H9 (cell line): ENCODE measurements around the gene H2AZ2. TPM values are rescaled to one million over a fixed set of nuclear protein-coding genes. Genes with fewer than 3 reads are reported as not detected.

Experiments
- DNase-seq: peaks from one replicate; pipeline ENCODE4 v3.0.0-alpha.2; 2017
- H2AFZ ChIP-seq: one replicate; pipeline ENCODE4 v1.6.1; 2013; ENCODE audit warnings: mild to moderate bottlenecking, low read length, control low read depth, moderate library complexity
- H2AK5ac ChIP-seq: 2 replicates; pipeline ENCODE4 v1.6.1; 2013; ENCODE audit warnings: low read length, control low read depth, mixed read lengths; ENCODE audit not compliant: insufficient read length
- H2BK120ac ChIP-seq: one replicate; pipeline ENCODE4 v1.6.1; 2013; ENCODE audit warnings: low read depth, mild to moderate bottlenecking, low read length, control low read depth, inconsistent platforms; ENCODE audit not compliant: poor library complexity, severe bottlenecking
- H2BK12ac ChIP-seq: 2 replicates; pipeline ENCODE4 v1.6.1; 2013; ENCODE audit warnings: low read length, control low read depth, mixed read lengths, low read depth; ENCODE audit not compliant: insufficient read length
- H2BK15ac ChIP-seq: 2 replicates; pipeline ENCODE4 v1.6.1; 2013; ENCODE audit warnings: low read depth, low read length, control low read depth
- H2BK20ac ChIP-seq: one replicate; pipeline ENCODE4 v1.6.1; 2013; ENCODE audit warnings: low read depth, mild to moderate bottlenecking, low read length, control low read depth, inconsistent platforms; ENCODE audit not compliant: poor library complexity, severe bottlenecking
- H2BK5ac ChIP-seq: 2 replicates; pipeline ENCODE4 v1.6.1; 2013; ENCODE audit warnings: low read length, control low read depth, mixed read lengths; ENCODE audit not compliant: insufficient read length
- H3K14ac ChIP-seq: 2 replicates; pipeline ENCODE4 v1.6.1; 2013; ENCODE audit warnings: low read length, control low read depth; ENCODE audit not compliant: insufficient read depth
- H3K18ac ChIP-seq: 2 replicates; pipeline ENCODE4 v1.6.1; 2013; ENCODE audit warnings: low read depth, mild to moderate bottlenecking, mixed read lengths, low read length, control low read depth; ENCODE audit not compliant: insufficient read length
- H3K23ac ChIP-seq: 2 replicates; pipeline ENCODE4 v1.6.1; 2013; ENCODE audit warnings: low read length, control low read depth, mixed read lengths, low read depth; ENCODE audit not compliant: insufficient read length
- H3K23me2 ChIP-seq: 2 replicates; pipeline ENCODE4 v1.6.1; 2013; ENCODE audit warnings: low read depth, mild to moderate bottlenecking, mixed read lengths, low read length, control low read depth; ENCODE audit not compliant: insufficient read length, poor library complexity, severe bottlenecking
- H3K27ac ChIP-seq: 2 replicates; pipeline ENCODE4 v1.5.1; 2013; ENCODE audit warnings: low read length, control low read depth, mixed read lengths, low read depth; ENCODE audit not compliant: insufficient read length
- H3K27me3 ChIP-seq: 2 replicates; pipeline ENCODE4 v1.6.1; 2013; ENCODE audit warnings: low read length, control low read depth, inconsistent platforms; ENCODE audit not compliant: insufficient read depth
- H3K4ac ChIP-seq: 2 replicates; pipeline ENCODE4 v1.6.1; 2013; ENCODE audit warnings: low read depth, mild to moderate bottlenecking, control low read depth, inconsistent platforms, low read length, moderate library complexity
- H3K4me1 ChIP-seq: 2 replicates; pipeline ENCODE4 v1.6.1; 2013; ENCODE audit warnings: low read length, control low read depth, inconsistent platforms; ENCODE audit not compliant: insufficient read depth
- H3K4me2 ChIP-seq: 2 replicates; pipeline ENCODE4 v1.6.1; 2013; ENCODE audit warnings: low read length, control low read depth, mixed read lengths; ENCODE audit not compliant: insufficient read length, insufficient read depth
- H3K56ac ChIP-seq: 2 replicates; pipeline ENCODE4 v1.6.1; 2013; ENCODE audit warnings: low read depth, mild to moderate bottlenecking, mixed read lengths, low read length, control low read depth; ENCODE audit not compliant: insufficient read length
- H3K79me1 ChIP-seq: 2 replicates; pipeline ENCODE4 v1.6.1; 2013; ENCODE audit warnings: low read depth, mild to moderate bottlenecking, moderate library complexity, low read length, control low read depth, inconsistent platforms; ENCODE audit not compliant: insufficient read depth, poor library complexity, severe bottlenecking
- H3K79me2 ChIP-seq: 2 replicates; pipeline ENCODE4 v1.6.1; 2013; ENCODE audit warnings: low read length, control low read depth, inconsistent platforms; ENCODE audit not compliant: insufficient read depth
- H3K9ac ChIP-seq: 2 replicates; pipeline ENCODE4 v1.6.1; 2013; ENCODE audit warnings: low read length, control low read depth, mixed read lengths; ENCODE audit not compliant: insufficient read length; ENCODE audit errors: extremely low read depth
- H3K9me3 ChIP-seq: one replicate; pipeline ENCODE4 v1.6.1; 2013; ENCODE audit warnings: low read depth, low read length, inconsistent platforms; ENCODE audit not compliant: control insufficient read depth
- H3T11ph ChIP-seq: one replicate; pipeline ENCODE4 v1.6.1; 2013; ENCODE audit warnings: mild to moderate bottlenecking, low read length, control low read depth, inconsistent platforms
- H4K20me1 ChIP-seq: one replicate; pipeline ENCODE4 v1.6.1; 2013; ENCODE audit not compliant: control insufficient read depth, insufficient read length, insufficient read depth
- H4K5ac ChIP-seq: 2 replicates; pipeline ENCODE4 v1.6.1; 2013; ENCODE audit warnings: low read depth, mild to moderate bottlenecking, mixed read lengths, low read length, control low read depth; ENCODE audit not compliant: insufficient read length
- H4K8ac ChIP-seq: replicated peaks from 2 replicates; pipeline ENCODE4 v1.6.1; 2013; ENCODE audit warnings: low read length, control low read depth, mixed read lengths, low read depth; ENCODE audit not compliant: insufficient read length
- H4K91ac ChIP-seq: 2 replicates; pipeline ENCODE4 v1.6.1; 2013; ENCODE audit warnings: low read depth, mild to moderate bottlenecking, moderate library complexity, mixed read lengths, low read length, control low read depth; ENCODE audit not compliant: insufficient read length
- H3K27ac Mint-ChIP-seq, 3 experiments: 2 replicates in 2 of 3; 3 replicates in 1 of 3; pipeline ENCODE4 v1.8.0; 2020 to 2021; ENCODE audit warnings: mixed read lengths in 3 of 3, mild to moderate bottlenecking in 1 of 3, moderate library complexity in 1 of 3
- H3K27me3 Mint-ChIP-seq: 2 replicates; pipeline ENCODE4 v1.8.0; 2021; ENCODE audit warnings: low read depth, mild to moderate bottlenecking, moderate library complexity, mixed read lengths
- H3K36me3 Mint-ChIP-seq, 3 experiments: 2 replicates in 2 of 3; 3 replicates in 1 of 3; pipeline ENCODE4 v1.8.0; 2020 to 2021; ENCODE audit warnings: low read depth in 3 of 3, mixed read lengths in 3 of 3; ENCODE audit not compliant: insufficient read depth in 1 of 3
- H3K4me1 Mint-ChIP-seq, 2 experiments: 2 replicates each; pipeline ENCODE4 v1.8.0; 2020; ENCODE audit warnings: mixed read lengths in 2 of 2
- H3K4me3 Mint-ChIP-seq, 2 experiments: 2 replicates in 1 of 2; 3 replicates in 1 of 2; pipeline ENCODE4 v1.8.0; 2020 to 2021; ENCODE audit warnings: mild to moderate bottlenecking in 2 of 2, mixed read lengths in 2 of 2, moderate library complexity in 1 of 2
- H3K9me3 Mint-ChIP-seq, 2 experiments: 2 replicates in 1 of 2; 3 replicates in 1 of 2; pipeline ENCODE4 v1.8.0; 2020; ENCODE audit warnings: mild to moderate bottlenecking in 2 of 2, mixed read lengths in 2 of 2, moderate library complexity in 1 of 2
- CTCF ChIP-seq: fragments of 200-600 bp; sonication (generic); conservative IDR thresholded peaks from 3 replicates; pipeline ENCODE4 v1.8.0; 2021; ENCODE audit warnings: antibody characterized with exemption, mild to moderate bottlenecking
- WGBS: extraction: QIAGEN DNeasy Blood & Tissue Kit; methylation state at CpG from one replicate; pipeline ENCODE4 v1.1.7; 2013; ENCODE audit warnings: missing lambda C conversion rate, low lambda C conversion rate, mixed read lengths; ENCODE audit not compliant: insufficient read length; ENCODE audit errors: extremely low coverage; 5-methylcytosine and 5-hydroxymethylcytosine counted together
- total RNA-seq: library from RNA; stranded (reverse); gene quantifications from 2 replicates; pipeline ENCODE4 v1.2.1, GENCODE V29; 2021

The H2AZ2 gene
- total RNA-seq, 1 experiment from 2014 or later = 208 TPM

- H3K27ac Mint-ChIP-seq = peak overlapping the region in 2 of 3 experiments; percentile 39 to 92; a peak in 2 of 7 replicates
- no peaks in the 10 kb centered on the region for H4K20me1 ChIP-seq
Observed at GRCh38 chr7:44798649-44799305, 49.1 kb downstream of the H2AZ2 start.

More at GRCh38 chr7:44798649-44799305, 49.1 kb downstream of the H2AZ2 start:
- Histone ChIP-seq H3K9ac (no peak overlapping the region), H3K18ac (no peak overlapping the region), H2BK20ac (no peak overlapping the region), H2BK15ac (no peak overlapping the region), H4K8ac (no peak overlapping the region), H3K4me2 (peak overlapping the region; percentile 100), H4K91ac (no peak overlapping the region), H3T11ph (no peak overlapping the region), H3K27me3 (no peaks in the 10 kb centered on the region), H3K27ac (no peak overlapping the region), H2BK12ac (no peak overlapping the region), H2AK5ac (no peak overlapping the region), H3K23me2 (peaks cover 5% of the 10 kb centered on the region), H3K79me1 (peaks cover 2% of the 10 kb centered on the region), H4K5ac (no peak overlapping the region), H2AFZ (no peak overlapping the region), H3K4me1 (no peaks in the 10 kb centered on the region), H2BK120ac (no peak overlapping the region), H3K14ac (no peak overlapping the region), H3K9me3 (no peaks in the 10 kb centered on the region), H3K79me2 (peaks cover 20% of the 10 kb centered on the region; the same call in 1 of the 2 replicates), H3K23ac (no peak overlapping the region), H2BK5ac (no peak overlapping the region), H3K56ac (no peak overlapping the region), H3K4ac (no peak overlapping the region)
- DNase-seq = no peak
- peaks cover 2 to 3% of the 10 kb centered on the region in 2 experiments; a peak in 2 of 5 replicates for H3K9me3 Mint-ChIP-seq
- H3K36me3 Mint-ChIP-seq = peaks cover 47 to 68% (median 57%) of the 10 kb centered on the region in 3 experiments
- WGBS = no CpG with 5 or more reads among the region's 2 CpGs
- peak overlapping the region; percentile 90 to 95 for H3K4me3 Mint-ChIP-seq
- H3K27me3 Mint-ChIP-seq = peaks cover 5% of the 10 kb centered on the region; the same call in 1 of the 2 replicates
- TF ChIP-seq CTCF = no peak
- peaks cover 9 to 15% of the 10 kb centered on the region in 2 experiments for H3K4me1 Mint-ChIP-seq
